Activated CD4-positive, alpha-beta T cell treated with anti-CD3 and anti-CD28 coated beads, Interleukin-2, Interleukin-4, amounts not matched to agents 100 ng/mL and 50 ng/mL, durations not matched to agents 16 hours and 8 hours (primary cell): ENCODE data around the gene FMN1.

Source experiments
- DNase-seq: peaks from one replicate; pipeline ENCODE4 v3.0.0-alpha.2; 2020; ENCODE audit warnings: low spot score

FMN1 gene

GRCh38 chr15:33009603-33010002 lies 184.9 kb downstream of the FMN1 start:
- DNase-seq: no peak

- DNase-seq: no peak
Observed at GRCh38 chr15:33009026-33009425, 185.5 kb downstream of the FMN1 start.

- no peak for DNase-seq
Observed at GRCh38 chr15:33008284-33008995, 186.1 kb downstream of the FMN1 start.

- no peak for DNase-seq
Observed at GRCh38 chr15:33007303-33007855, 187.1 kb downstream of the FMN1 start.

GRCh38 chr15:33005582-33005981 lies 188.9 kb downstream of the FMN1 start:
- no peak for DNase-seq

GRCh38 chr15:33001926-33002325 lies 192.6 kb downstream of the FMN1 start:
- no peak for DNase-seq

- no peak for DNase-seq
Observed at GRCh38 chr15:32998979-32999672, 195.4 kb downstream of the FMN1 start.

GRCh38 chr15:32998182-32998581 lies 196.3 kb downstream of the FMN1 start:
- DNase-seq: no peak

- peak; percentile 10 for DNase-seq
Observed at GRCh38 chr15:32994810-32995424, 199.6 kb downstream of the FMN1 start.

GRCh38 chr15:32993285-32993684 lies 201.2 kb downstream of the FMN1 start:
- DNase-seq: no peak

- no peak for DNase-seq
Observed at GRCh38 chr15:32991619-32992111, 202.8 kb downstream of the FMN1 start.

- DNase-seq: no peak
Observed at GRCh38 chr15:32990071-32990470, 204.4 kb downstream of the FMN1 start.

- DNase-seq: no peak
Observed at GRCh38 chr15:32987067-32987466, 207.4 kb downstream of the FMN1 start.

GRCh38 chr15:32986147-32986546 lies 208.4 kb downstream of the FMN1 start:
- no peak for DNase-seq

- no peak for DNase-seq
Observed at GRCh38 chr15:32983679-32984078, 210.8 kb downstream of the FMN1 start.

GRCh38 chr15:32982001-32982400 lies 212.5 kb downstream of the FMN1 start:
- DNase-seq: no peak

- no peak for DNase-seq
Observed at GRCh38 chr15:32981536-32981935, 213.0 kb downstream of the FMN1 start.

- no peak for DNase-seq
Observed at GRCh38 chr15:32979710-32980109, 214.8 kb downstream of the FMN1 start.

- DNase-seq: no peak
Observed at GRCh38 chr15:32977506-32977905, 217.0 kb downstream of the FMN1 start.

GRCh38 chr15:32974691-32975090 lies 219.8 kb downstream of the FMN1 start:
- no peak for DNase-seq

GRCh38 chr15:32972686-32973085 lies 221.8 kb downstream of the FMN1 start:
- DNase-seq: no peak

- no peak for DNase-seq
Observed at GRCh38 chr15:32970847-32971246, 223.7 kb downstream of the FMN1 start.

GRCh38 chr15:32967521-32967920 lies 227.0 kb downstream of the FMN1 start:
- no peak for DNase-seq
